HG03135 (cell line): ENCODE data around the gene SLC9A3.

Experiments
- ATAC-seq: cut with Tn5 transposase; IDR thresholded peaks from one replicate; pipeline ENCODE4 v1.9.1; 2021; ENCODE audit warnings: mild to moderate bottlenecking, moderate library complexity; ENCODE audit not compliant: unreplicated experiment

Gene SLC9A3

DNA sequence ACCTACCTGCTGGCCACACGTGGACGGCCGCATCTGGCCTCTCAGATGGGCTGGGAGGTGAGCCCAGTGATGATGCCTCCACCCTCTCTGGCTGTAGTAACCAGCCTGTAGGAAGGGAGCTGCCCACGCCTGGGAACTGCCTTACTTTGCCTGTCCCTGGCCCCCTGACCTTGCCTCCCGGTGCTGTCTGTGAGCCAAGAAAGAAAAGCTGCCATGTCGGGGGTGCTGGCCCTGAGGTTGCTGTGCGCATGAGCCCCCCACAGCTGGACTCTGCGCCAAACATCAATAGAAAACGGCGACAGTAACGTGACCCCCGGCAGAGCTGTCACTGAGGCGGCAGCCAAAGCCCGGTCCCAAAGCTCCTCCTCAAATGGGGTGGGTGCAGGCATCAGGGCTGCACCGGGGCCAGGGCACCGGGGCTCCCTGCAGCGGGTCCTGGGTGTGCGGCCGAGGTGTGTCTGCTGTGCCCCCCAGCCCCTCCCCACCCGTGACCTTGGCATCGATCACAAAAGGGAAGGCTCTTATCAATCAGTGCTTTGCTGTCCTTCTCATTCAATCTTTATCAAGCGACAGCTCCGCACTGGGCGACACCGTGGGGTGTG is 15.3 kb upstream of the SLC9A3 start:
- no peak for ATAC-seq

DNA sequence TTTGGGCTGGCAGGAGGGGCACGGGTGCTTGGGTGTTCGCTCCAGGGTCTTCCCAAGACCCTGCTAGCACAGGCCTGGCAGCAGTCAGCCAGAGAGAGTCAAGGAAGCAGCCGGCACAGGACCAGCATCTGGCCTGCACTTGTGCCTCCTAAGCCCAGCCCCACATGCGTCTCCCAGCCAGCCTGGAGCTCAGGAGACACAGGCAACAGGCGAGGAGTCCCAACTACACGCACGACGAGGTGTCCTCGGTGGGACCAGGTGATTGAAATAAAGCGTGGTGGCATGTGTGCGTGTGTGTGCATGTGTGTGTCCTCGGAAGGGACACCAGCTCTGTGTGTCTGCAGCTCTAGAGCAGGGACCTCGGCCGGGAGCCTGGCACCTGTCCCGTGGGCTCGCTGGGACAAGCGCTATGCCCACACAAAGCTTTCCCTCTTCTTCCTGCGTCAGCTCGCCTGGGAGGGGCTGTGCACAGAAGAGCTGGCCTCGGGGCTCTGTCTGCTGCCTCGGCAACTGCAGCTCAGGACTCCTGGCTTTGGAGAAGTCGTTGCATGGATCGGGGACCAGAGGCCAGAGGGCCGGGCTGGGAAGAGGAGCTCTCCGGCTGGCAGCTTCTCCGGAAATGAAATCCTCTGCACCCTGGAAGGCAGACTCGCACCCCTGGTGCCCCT is 14.7 kb upstream of the SLC9A3 start:
- no peak for ATAC-seq

- no peak for ATAC-seq
Measured at GRCh38 chr5:538271-538771, 14.1 kb upstream of the SLC9A3 start.

DNA sequence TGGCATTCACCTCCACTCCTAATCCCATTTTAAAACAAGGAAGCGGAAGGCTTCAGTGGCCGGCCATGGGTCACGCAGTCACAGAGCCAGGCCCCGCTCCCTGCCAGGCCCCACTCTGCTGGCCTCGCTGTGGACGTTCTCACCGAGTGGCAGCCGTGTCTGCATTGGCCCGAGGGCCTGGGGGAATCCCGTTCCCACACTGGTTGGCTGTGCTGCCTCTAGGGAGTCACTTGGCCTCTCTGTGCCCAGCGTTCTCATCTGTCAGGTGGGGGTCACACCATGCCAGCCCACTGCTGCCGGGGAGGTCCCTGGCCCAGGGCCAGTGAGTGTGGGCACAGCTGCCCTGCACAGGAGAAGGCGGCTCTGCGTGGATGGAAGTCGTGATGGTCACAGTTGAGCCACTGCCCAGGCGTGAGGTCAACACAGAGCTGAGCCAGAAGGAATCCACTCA is 13.4 kb upstream of the SLC9A3 start:
- ATAC-seq = no peak

- ATAC-seq = no peak
Measured at GRCh38 chr5:537098-537497, 12.8 kb upstream of the SLC9A3 start.

DNA sequence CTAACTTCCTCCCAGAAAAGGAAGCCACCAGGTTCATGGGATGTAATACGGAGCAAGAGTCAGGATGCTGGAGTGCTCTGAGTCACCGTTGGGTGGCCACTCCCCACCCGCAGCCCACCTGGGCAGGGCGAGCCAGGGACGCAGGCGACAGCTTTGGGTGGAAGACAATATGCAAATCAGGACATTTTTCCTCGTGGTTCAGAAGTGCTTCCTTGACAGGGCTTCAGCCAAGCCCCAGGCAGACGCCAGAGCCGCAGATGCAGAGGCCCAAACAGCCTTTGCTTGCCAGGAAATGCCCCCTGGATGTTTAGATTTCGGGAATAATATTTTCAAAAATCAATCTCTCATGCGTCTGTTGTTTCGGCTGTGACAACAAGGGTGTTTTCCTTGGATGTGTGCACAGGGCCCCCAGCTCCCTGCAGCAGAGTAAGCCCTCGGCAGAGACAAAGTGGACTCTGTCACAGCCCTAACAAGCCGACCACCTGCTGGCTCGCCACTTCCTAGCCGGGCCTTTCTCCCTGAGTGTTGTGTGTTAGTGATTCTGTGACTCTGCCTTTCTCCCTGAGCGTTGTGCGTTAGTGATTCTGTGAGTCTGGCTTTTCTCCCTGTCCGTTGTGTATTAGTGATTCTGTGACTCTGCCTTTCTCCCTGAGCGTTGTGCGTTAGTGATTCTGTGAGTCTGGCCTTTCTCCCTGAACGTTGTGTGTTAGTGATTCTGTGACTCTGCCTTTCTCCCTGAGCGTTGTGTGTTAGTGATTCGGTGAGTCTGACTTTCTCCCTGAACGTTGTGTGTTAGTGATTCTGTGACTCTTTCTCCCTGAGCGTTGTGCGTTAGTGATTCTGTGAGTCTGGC is 11.8 kb upstream of the SLC9A3 start:
- no peak for ATAC-seq

- ATAC-seq = no peak
Measured at GRCh38 chr5:534743-535671, 10.8 kb upstream of the SLC9A3 start.

DNA sequence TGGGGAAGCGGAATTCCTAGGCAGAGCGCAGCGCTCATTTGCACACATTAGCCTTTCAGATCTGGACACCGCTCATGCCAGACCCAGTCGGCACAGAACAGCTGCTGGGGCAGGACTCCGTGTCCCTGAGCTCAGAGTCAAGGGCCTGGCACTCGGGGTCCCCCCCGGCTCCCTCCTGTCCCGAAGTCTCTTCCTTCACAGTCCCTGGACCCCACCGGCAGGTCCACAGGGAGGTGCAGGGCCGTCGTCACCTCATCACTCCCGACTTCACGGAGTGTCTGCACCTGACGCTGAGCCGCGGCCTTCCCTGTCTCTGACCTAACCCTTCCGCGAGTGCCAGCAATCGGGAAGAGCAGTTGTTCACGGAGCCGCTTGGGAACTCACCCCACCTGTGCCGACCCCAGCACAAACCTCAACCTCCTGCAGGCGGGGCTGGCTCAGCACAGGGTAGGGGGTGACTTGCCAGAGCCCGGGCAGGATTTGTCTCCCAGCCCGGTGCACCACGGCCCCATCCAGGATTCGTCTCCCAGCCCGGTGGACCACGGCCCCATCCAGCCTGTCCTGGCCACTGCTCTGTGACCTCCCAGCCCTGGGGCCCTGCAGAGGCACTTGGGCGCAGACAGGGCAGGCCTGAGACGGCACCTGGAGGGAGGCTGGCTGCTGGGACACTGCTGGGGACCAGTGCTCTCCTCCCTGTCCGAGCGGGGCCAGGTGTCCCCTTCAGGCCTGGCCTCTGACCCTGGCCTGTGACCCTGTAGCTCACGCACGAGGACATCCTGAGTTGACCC is 9.9 kb upstream of the SLC9A3 start:
- ATAC-seq = no peak

GRCh38 chr5:533243-533954 is 9.2 kb upstream of the SLC9A3 start:
- ATAC-seq = no peak

DNA sequence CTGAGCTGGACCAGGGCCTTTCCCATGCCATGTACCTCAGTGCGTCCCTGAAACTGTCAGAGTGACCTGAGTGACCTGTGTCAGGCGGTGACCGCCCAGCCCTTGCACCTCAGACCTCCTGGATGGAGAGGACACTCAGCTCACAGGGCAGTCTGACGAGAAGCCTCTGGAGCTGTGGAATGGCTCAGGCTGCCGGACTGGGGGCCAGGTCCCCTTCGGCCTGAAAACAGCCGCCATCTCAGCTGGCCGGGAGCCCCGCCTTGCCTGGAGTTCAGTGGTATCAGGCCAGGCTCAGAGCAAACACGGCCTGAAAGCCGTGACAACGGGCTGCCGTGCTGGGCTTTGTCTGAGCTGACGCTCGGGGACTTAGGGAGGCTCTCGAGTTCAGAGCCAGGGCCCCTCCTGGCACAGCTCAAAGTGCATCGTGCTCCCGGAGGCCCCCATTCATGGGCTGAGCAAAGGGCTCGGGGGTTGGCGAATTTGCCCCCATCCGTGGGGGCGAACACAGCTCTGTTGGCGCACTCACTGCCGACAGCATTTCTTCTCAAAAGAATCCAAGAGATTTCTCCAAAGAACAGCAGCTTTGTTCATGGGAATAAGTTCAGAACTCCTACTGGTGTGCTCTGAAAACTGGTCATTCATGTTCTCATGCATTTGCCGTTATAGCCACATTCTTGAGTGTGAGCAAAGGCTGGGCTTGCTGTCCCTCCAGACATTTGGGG is 8.4 kb upstream of the SLC9A3 start:
- ATAC-seq = no peak

DNA sequence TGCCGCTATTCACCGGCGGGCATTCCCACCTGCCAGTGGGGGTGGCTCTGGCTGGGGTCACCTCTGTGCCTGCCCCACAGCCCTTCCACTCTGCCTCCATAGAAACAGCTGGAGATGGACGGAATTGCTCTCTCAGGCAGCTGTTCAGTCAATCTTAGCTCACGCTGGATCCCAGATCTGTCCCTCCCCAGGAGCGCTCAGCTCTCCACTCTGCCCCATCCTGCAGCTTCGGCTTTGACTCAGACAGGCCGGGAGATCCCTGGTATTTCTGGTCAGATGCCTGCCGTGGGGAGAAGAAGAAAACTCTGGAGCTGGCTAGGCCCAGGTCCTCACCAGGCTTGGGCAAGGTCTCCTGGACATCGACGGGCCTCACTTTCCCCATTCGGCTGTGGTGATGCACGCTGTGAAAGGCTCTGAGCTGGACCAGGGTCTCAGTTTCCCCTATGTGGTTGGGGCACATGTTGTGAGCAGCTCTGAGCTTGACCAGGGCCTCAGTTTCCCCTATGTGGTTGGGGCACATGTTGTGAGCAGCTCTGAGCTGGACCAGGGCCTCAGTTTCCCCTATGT is 7.6 kb upstream of the SLC9A3 start:
- ATAC-seq = no peak

GRCh38 chr5:531101-531748 is 7.0 kb upstream of the SLC9A3 start:
- no peak for ATAC-seq

- no peak for ATAC-seq
Measured at GRCh38 chr5:530001-530955, 6.0 kb upstream of the SLC9A3 start.

DNA sequence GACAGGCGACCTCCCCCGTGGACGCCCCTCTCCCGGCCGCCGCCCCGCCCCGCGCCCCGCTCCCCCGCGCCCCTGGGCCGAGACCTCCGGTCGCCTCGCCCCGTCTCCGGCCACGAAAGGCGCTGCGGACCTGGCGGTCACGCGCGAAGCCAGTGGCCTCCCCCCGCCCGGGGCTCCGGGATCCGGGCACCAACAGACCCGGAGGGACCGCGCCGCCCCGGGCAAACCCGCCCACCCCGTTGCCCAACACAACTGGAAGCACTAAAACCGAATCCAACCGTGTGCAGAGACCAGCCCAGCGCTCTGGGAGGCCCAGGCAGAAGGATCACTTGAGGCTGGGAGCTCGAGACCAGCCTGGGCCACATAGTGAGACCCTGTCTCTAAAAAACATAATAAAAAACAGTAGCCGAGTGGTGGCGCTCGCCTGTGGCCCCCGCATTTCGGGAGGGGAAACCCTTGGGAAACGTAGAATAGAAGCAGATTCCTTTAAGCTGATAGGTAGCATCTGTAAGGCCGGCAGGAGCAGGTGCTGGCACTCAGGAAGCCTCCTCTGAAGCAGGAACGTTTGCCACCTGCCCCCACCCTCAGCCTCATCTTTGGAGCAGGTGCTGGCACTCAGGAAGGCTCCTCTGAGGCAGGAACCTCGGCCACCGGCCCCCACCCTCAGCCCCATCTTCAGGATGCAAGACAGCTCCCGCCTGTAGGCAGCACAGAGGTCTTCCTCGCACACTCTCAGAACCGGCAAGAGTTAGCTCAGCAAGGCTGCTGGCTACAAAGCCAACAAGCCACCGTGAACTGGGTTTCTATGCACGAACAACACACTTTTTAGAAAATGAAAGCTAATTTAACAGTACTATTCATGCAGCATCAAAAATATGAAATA is 4.6 kb upstream of the SLC9A3 start:
- no peak for ATAC-seq
